Thoracic aorta (tissue), 2 donors: Measurements from ENCODE around the gene NCKAP1. TPM values are rescaled to one million over a fixed set of nuclear protein-coding genes. Genes with fewer than 3 reads are reported as not detected.

ENCODE experiments used
- ATAC-seq: fragments of 150-250 bp; one replicate; pipeline ENCODE4 v1.8.0; 2017; ENCODE audit warnings: low read depth; ENCODE audit not compliant: insufficient number of reproducible peaks, low FRiP score
- DNase-seq: peaks from one replicate; pipeline ENCODE4 v3.0.0-alpha.2; 2020; ENCODE audit warnings: low spot score
- H3K27ac ChIP-seq, 2 donors: fragments of 200-600 bp; sonication (generic); 1 replicate in 1 of 2; 2 replicates in 1 of 2; pipeline ENCODE4 v1.5.1; 2016; ENCODE audit warnings: mild to moderate bottlenecking in 2 of 2, moderate library complexity in 2 of 2
- H3K27me3 ChIP-seq: fragments of 200-600 bp; sonication (generic); replicated peaks from 2 replicates; pipeline ENCODE4 v1.6.0; 2016; ENCODE audit warnings: mild to moderate bottlenecking; ENCODE audit not compliant: insufficient read depth
- H3K36me3 ChIP-seq: fragments of 200-600 bp; sonication (generic); one replicate; pipeline ENCODE4 v1.5.1; 2016
- H3K4me1 ChIP-seq, 2 donors: fragments of 200-600 bp; sonication (generic); 1 replicate in 1 of 2; 2 replicates in 1 of 2; pipeline versions ENCODE4 v1.5.1 to v1.6.0; 2016; ENCODE audit warnings: low read depth in 2 of 2, mild to moderate bottlenecking in 1 of 2; ENCODE audit not compliant: control insufficient read depth in 1 of 2
- H3K4me3 ChIP-seq: fragments of 200-600 bp; sonication (generic); 2 replicates; pipeline ENCODE4 v1.5.1; 2016; ENCODE audit warnings: mild to moderate bottlenecking
- H3K9me3 ChIP-seq: fragments of 200-600 bp; sonication (generic); 2 replicates; pipeline ENCODE4 v1.5.1; 2016
- CTCF ChIP-seq: fragments of 200-600 bp; sonication (generic); IDR thresholded peaks from one replicate; pipeline ENCODE4 v1.5.1; 2019; ENCODE audit warnings: antibody characterized with exemption
- total RNA-seq, 2 donors: library from RNA; depleted of rRNA; stranded (reverse); fragments of >200 nt; gene quantifications; one replicate each; pipeline versions ENCODE4 v1.1.0 to v1.2.3, GENCODE V29; 2016

The NCKAP1 gene
- total RNA-seq, 2 donors from 2014 or later, result 116 to 159 TPM

- DNase-seq, result no peak
- H3K36me3 ChIP-seq, result no peaks in the 10 kb centered on the region
These were observed 119.2 kb downstream of the NCKAP1 start for GRCh38 chr2:182918961-182919652.

GRCh38 chr2:182917924-182918323 is 120.3 kb downstream of the NCKAP1 start:
- Histone ChIP-seq H3K27me3 (no peaks in the 10 kb centered on the region), H3K36me3 (no peaks in the 10 kb centered on the region), H3K4me1 (peaks cover 10 to 26% of the 10 kb centered on the region in 2 donors), H3K9me3 (no peaks in the 10 kb centered on the region), H3K4me3 (no peak overlapping the region), H3K27ac (no peak overlapping the region)
- ATAC-seq (no peak), DNase-seq (no peak)
- no peak for TF ChIP-seq CTCF

More at GRCh38 chr2:182918961-182919652, 119.2 kb downstream of the NCKAP1 start:
- no peak for ATAC-seq
- no peaks in the 10 kb centered on the region for H3K27me3 ChIP-seq
- no peak overlapping the region for H3K4me3 ChIP-seq
- no peaks in the 10 kb centered on the region for H3K9me3 ChIP-seq
- no peak overlapping the region for H3K27ac ChIP-seq
- H3K4me1 ChIP-seq, result peaks cover 10 to 26% of the 10 kb centered on the region in 2 donors
- TF ChIP-seq CTCF, result no peak

GRCh38 chr2:182916417-182916816 is 121.8 kb downstream of the NCKAP1 start:
- DNase-seq (no peak), ATAC-seq (no peak)
- H3K27ac ChIP-seq, result peak overlapping the region in 1 of 2 donors; percentile 43
- peaks cover 17 to 26% of the 10 kb centered on the region in 2 donors for H3K4me1 ChIP-seq
- H3K27me3 ChIP-seq, result no peaks in the 10 kb centered on the region
- H3K9me3 ChIP-seq, result no peaks in the 10 kb centered on the region
- TF ChIP-seq CTCF, result no peak
- H3K36me3 ChIP-seq, result no peaks in the 10 kb centered on the region
- H3K4me3 ChIP-seq, result no peak overlapping the region

GRCh38 chr2:182915369-182916326 is 122.6 kb downstream of the NCKAP1 start:
- Histone ChIP-seq H3K4me1 (peaks cover 17 to 26% of the 10 kb centered on the region in 2 donors), H3K4me3 (no peak overlapping the region), H3K9me3 (no peaks in the 10 kb centered on the region), H3K27me3 (no peaks in the 10 kb centered on the region), H3K36me3 (no peaks in the 10 kb centered on the region), H3K27ac (peak overlapping the region in 1 of 2 donors; percentile 43)
- ATAC-seq, result no peak
- no peak for DNase-seq
- no peak for TF ChIP-seq CTCF

GRCh38 chr2:182914852-182915251 is 123.4 kb downstream of the NCKAP1 start:
- peaks cover 17 to 26% of the 10 kb centered on the region in 2 donors for H3K4me1 ChIP-seq

More at GRCh38 chr2:182914852-182915251, 123.4 kb downstream of the NCKAP1 start:
- Histone ChIP-seq H3K36me3 (no peaks in the 10 kb centered on the region), H3K9me3 (no peaks in the 10 kb centered on the region), H3K27me3 (no peaks in the 10 kb centered on the region), H3K27ac (no peak overlapping the region), H3K4me3 (no peak overlapping the region)
- TF ChIP-seq CTCF, result no peak
- DNase-seq (no peak), ATAC-seq (no peak)
